Retinal pigment epithelial cell (primary cell): ENCODE measurements around the gene SYNJ2.

Source experiments
- DNase-seq: peaks from one replicate; pipeline ENCODE4 v3.0.0-alpha.2; 2010; ENCODE audit warnings: low read depth
- H3K4me3 ChIP-seq: 2 replicates; pipeline ENCODE4 v1.5.1; 2011; ENCODE audit warnings: mild to moderate bottlenecking, low read length, control low read depth, moderate library complexity
- TF ChIP-seq, protein P1 (sequence below): conservative IDR thresholded peaks from 2 replicates; pipeline ENCODE4 v1.5.1; 2011; ENCODE audit warnings: low read depth, low read length, control low read depth, inconsistent platforms

Gene SYNJ2

DNA sequence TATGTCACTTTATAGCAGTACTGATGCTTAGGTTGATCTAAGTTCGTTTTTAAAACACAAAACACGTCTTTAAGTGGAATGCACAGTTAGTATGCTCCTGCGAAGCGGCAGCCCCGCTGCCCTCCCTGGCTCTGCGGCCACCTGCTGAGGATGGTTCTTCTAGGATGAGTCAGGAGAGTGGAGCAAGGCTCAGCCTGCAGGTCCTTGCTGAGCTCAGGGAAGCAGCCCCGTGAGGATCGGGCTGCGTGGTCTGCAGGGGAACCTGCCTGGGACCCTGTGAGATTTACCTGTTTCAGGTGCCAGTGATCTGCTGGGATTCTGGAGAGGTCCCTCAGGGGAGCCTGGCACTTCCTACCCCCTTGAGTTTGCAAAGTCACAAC is 57.5 kb downstream of the SYNJ2 start:
- no peak for DNase-seq
- H3K4me3 ChIP-seq: no peak overlapping the region

DNA sequence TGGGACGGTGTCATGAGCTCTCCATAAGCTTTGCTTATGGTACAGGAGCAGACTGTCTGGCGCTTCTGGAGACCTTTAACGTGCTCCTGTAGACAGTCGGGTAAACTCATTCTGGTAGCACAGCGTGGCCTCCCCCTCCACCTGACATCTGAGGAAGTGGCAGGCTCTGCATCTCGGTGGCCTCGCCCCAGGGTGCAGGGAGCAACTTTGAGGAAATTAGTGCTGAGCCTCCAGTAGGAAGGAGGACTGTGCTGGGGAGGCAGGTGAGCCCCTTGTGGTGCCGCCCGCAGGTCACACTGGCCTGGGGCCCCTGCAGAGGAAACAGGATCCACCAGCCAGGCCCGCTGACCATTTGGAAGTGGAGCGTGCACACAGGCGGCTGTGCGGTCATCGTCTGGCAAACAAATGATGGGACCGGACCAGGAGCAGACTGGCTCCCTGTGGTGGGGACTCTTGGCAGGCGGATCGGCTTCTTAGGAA is 57.9 kb downstream of the SYNJ2 start:
- TF ChIP-seq, protein P1, sequence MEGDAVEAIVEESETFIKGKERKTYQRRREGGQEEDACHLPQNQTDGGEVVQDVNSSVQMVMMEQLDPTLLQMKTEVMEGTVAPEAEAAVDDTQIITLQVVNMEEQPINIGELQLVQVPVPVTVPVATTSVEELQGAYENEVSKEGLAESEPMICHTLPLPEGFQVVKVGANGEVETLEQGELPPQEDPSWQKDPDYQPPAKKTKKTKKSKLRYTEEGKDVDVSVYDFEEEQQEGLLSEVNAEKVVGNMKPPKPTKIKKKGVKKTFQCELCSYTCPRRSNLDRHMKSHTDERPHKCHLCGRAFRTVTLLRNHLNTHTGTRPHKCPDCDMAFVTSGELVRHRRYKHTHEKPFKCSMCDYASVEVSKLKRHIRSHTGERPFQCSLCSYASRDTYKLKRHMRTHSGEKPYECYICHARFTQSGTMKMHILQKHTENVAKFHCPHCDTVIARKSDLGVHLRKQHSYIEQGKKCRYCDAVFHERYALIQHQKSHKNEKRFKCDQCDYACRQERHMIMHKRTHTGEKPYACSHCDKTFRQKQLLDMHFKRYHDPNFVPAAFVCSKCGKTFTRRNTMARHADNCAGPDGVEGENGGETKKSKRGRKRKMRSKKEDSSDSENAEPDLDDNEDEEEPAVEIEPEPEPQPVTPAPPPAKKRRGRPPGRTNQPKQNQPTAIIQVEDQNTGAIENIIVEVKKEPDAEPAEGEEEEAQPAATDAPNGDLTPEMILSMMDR: no peak
- DNase-seq: no peak
- no peak overlapping the region for H3K4me3 ChIP-seq

More for the DNA sequence above, 57.5 kb downstream of the SYNJ2 start:
- TF ChIP-seq, protein P1: no peak

DNA sequence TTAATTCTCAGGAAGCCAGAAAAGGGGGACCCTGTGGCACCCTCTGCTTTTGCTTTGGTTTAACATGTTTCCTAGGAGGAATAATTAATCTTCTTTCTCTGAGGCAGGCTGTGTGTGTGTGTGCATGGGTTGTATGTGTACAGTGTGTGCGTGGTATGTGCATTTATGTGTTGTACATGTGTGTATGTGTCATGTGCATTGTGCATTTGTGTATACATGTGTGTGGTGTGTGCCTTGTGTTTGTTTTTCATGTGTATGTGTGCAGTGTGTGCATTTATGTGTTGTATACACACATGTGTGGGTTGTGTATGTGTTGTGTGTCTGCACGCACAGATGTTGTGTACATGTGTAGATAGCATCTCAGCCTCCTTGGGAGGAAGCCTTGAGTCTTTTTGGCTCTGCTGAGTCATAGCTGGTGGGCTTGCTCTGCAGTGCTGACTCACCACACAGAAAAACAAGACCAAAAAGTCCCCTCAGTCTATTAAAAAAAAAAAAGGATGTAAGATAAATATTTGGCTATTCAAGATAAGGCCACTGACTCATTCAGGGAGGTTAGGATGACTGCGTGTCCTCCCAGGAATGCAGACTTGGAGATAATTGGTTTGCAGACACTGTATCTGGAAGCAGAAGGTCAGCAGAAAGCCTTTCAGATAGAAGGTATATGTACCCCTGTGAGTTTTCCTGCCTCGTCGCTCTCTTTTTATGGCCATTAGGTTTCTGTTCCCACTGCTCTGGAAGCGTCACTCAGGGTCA is 58.6 kb downstream of the SYNJ2 start:
- DNase-seq: no peak

DNA sequence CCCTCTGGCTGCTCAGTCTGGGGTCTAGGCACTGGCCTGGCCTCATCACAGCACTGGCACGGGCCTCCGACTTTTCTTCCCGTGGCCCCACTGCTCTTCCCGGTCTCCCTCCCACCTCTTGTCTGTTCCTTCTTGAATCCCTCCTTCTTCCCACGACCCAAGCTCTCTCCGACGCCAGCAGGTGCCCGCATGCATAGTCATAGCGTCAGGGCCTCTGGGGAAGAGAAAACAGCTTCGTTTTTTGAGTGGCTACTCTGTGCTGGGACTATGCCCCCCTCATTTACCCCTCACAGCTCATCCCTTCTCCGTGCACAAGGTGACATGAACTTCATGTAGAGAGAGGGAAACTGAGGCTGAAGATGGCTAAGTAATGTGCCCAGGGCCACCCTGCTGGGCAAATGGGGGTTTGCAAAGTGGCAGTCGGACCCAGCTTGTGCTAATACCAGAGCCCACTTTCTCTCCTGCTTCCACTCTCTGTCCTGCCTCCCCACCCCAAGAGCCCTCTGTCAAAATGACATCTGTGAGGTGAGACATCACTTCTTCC is 59.2 kb downstream of the SYNJ2 start:
- TF ChIP-seq, protein P1: no peak
- DNase-seq: no peak

More for the DNA sequence above, 58.6 kb downstream of the SYNJ2 start:
- TF ChIP-seq, protein P1: no peak
- no peak overlapping the region for H3K4me3 ChIP-seq

DNA sequence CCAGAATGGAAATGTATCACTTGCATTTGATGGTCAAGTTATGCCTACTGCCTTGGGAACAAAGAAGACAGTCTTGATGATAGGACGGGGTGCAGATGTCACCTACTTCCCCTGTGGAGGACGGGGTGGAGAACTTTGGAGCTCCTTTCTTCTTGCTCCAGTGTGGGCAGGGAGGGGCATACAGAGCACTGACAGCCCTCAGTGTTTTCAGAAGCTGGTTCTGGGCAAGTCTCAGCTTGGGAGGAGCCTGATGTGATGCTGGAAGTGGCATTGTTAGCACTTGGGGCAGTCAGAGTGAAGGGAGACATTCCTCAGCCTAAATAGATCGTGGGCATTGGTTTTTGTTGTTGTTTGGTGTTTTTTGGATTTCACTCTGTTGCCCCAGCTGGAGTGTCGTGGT is 59.7 kb downstream of the SYNJ2 start:
- no peak for DNase-seq
- TF ChIP-seq, protein P1: no peak
- no peak overlapping the region for H3K4me3 ChIP-seq

More for the DNA sequence above, 59.2 kb downstream of the SYNJ2 start:
- H3K4me3 ChIP-seq: no peak overlapping the region

DNA sequence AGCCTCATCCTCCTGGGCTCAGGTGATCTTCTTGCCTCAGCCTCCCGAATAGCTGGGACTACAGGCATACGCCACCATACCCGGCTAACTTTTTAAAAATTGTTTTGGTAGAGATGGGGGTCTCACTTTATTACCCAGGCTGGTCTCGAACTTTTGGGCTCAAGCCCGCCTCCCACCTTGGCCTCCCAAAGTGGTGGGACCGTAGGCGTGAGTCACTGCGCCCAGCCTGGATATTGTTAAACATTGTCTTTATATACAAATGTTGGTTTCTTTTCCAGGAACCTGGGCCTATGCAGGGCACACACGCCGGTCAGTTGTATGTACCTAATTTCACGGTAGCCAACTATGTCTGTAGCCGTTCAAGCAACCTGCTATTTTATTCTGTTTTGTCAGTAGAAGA is 60.1 kb downstream of the SYNJ2 start:
- H3K4me3 ChIP-seq: no peak overlapping the region
- TF ChIP-seq, protein P1: no peak
- no peak for DNase-seq
